ENCODE results near the gene SLC1A4.

Gene SLC1A4

DNA sequence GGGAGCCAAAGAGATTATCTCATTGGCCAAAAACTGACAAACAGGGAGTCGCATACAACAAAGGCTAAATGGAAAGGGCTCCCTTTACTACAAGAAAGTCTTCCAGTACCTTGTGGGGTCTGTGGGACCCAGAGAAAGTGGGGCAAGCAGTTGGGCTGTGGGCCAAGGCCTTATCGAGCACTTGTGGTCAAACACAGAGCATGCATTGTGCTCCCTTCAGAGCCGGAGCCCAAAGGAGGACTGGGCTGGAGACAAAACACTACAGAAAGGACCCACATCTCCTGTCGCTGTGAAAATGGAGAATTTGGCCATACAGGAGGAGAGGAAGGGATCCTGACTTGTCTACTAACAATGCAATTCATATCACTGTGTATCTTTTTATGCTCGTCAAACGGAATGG lies 37.1 kb upstream of the SLC1A4 start:
- Histone ChIP-seq H3K27ac (replicated peaks) (no peak overlapping the region), H3K4me3 (replicated peaks; ENCODE audit: insufficient read depth, low read length) (no peak overlapping the region), H3K27me3 (ENCODE audit: insufficient read depth, poor library complexity, severe bottlenecking) (no peaks in the 10 kb centered on the region)
- DNase-seq (ENCODE audit: low read depth in 1 of 2, low spot score in 1 of 2) = no peak
- TF ChIP-seq, protein P1, sequence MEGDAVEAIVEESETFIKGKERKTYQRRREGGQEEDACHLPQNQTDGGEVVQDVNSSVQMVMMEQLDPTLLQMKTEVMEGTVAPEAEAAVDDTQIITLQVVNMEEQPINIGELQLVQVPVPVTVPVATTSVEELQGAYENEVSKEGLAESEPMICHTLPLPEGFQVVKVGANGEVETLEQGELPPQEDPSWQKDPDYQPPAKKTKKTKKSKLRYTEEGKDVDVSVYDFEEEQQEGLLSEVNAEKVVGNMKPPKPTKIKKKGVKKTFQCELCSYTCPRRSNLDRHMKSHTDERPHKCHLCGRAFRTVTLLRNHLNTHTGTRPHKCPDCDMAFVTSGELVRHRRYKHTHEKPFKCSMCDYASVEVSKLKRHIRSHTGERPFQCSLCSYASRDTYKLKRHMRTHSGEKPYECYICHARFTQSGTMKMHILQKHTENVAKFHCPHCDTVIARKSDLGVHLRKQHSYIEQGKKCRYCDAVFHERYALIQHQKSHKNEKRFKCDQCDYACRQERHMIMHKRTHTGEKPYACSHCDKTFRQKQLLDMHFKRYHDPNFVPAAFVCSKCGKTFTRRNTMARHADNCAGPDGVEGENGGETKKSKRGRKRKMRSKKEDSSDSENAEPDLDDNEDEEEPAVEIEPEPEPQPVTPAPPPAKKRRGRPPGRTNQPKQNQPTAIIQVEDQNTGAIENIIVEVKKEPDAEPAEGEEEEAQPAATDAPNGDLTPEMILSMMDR (IDR thresholded peaks at IDR 0.05; ENCODE audit: insufficient read depth, low read length) = no peak
- TF ChIP-seq GABPA (IDR thresholded peaks at IDR 0.05; ENCODE audit: low read depth) (no peak), SPI1 (IDR thresholded peaks at IDR 0.05; ENCODE audit: borderline replicate concordance, low read depth) (no peak)

DNA sequence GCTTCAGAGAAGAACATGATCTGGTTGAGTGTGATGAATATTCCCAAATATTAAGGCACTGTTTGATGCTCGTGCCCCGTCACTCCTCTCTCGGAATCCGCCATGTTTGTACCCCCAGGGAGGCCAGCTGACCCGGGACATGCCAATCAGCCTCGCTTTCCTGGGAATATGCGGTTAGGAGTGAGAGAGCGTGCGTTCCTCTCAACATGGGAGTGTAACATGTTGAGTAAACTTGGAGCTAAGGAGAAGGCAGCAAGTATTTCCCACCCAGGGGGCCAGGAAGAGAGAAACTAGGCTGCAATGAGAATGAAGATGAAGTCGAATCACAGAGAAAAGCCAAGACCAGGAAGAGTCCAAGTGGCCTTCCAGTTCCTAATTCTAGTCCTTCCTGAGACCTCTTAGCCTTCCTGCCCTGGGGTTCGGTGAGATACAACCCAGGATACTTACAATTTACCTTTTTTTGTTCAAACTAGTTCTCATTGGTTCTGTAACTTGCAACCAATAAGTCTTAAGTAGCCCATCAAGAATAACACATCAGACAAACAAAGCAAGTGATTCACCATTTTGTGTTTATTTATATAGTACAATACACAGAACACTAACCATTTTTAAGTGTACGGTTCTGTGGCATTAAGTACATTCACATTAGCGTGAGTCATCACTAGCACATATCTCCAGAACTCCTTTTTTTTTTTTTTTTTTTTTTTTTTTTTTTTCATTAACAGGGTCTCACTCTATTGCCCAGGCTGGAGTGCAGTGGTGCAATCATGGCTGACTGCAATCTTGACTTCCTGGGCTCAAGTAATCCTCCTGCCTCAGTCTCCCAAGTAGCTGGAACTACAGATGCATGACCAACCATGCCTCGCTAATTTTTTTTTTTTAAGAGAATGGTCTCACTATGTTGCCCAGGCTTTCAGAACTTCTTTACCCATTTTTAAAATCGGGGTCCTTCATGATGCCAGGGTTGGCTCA lies 36.4 kb upstream of the SLC1A4 start:
- no peak overlapping the region for H3K4me3 ChIP-seq (replicated peaks; ENCODE audit: insufficient read depth, low read length)
- no peaks in the 10 kb centered on the region for H3K27me3 ChIP-seq (ENCODE audit: insufficient read depth, poor library complexity, severe bottlenecking)
- no peak overlapping the region for H3K27ac ChIP-seq (replicated peaks)
- TF ChIP-seq, protein P1 (IDR thresholded peaks at IDR 0.05; ENCODE audit: insufficient read depth, low read length) = no peak
- TF ChIP-seq POLR2AphosphoS5 (IDR thresholded peaks at IDR 0.05; ENCODE audit: low read depth) (no peak), SPI1 (IDR thresholded peaks at IDR 0.05; ENCODE audit: borderline replicate concordance, low read depth) (no peak), REST (IDR thresholded peaks at IDR 0.05; ENCODE audit: insufficient replicate concordance, low read depth) (no peak), GABPA (IDR thresholded peaks at IDR 0.05; ENCODE audit: low read depth) (no peak)
- no peak for DNase-seq (ENCODE audit: low read depth in 1 of 2, low spot score in 1 of 2)

DNA sequence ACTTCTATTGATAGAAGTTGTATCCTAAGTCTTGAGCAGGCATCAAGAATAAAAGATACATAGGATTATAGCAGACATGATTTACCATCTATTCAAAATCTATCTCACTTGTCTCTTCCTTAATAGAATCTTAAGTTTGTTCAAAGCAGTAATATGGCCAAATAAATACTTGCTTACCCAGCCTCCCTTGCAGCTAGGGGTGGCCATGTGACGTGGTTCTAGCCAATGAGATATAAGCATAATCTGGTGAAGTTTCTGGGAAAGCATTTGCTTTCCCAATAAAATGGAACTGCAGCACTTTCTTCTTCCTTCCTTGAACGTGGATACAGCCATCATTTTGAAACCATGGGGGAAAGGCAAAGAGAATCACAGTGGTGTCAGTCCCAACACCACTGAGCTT lies 33.7 kb upstream of the SLC1A4 start:
- TF ChIP-seq, protein P1 (IDR thresholded peaks at IDR 0.05; ENCODE audit: insufficient read depth, low read length) = no peak
- no peak for TF ChIP-seq POLR2AphosphoS5 (IDR thresholded peaks at IDR 0.05; ENCODE audit: low read depth)
- DNase-seq (ENCODE audit: low read depth in 1 of 2, low spot score in 1 of 2) = no peak
- Histone ChIP-seq H3K4me3 (replicated peaks; ENCODE audit: insufficient read depth, low read length) (no peak overlapping the region), H3K27me3 (ENCODE audit: insufficient read depth, poor library complexity, severe bottlenecking) (no peaks in the 10 kb centered on the region), H3K27ac (replicated peaks) (no peak overlapping the region)

GRCh38 chr2:64957109-64957903 lies 31.9 kb upstream of the SLC1A4 start:
- DNase-seq (ENCODE audit: low read depth in 1 of 2, low spot score in 1 of 2) = no peak
- H3K27ac ChIP-seq (replicated peaks) = no peak overlapping the region
- H3K4me3 ChIP-seq (replicated peaks; ENCODE audit: insufficient read depth, low read length) = no peak overlapping the region
- no peak for TF ChIP-seq REST (IDR thresholded peaks at IDR 0.05; ENCODE audit: insufficient replicate concordance, low read depth)
- no peak for TF ChIP-seq SPI1 (IDR thresholded peaks at IDR 0.05; ENCODE audit: borderline replicate concordance, low read depth)
- TF ChIP-seq POLR2AphosphoS5 (IDR thresholded peaks at IDR 0.05; ENCODE audit: low read depth) = no peak
- TF ChIP-seq, protein P1 (IDR thresholded peaks at IDR 0.05; ENCODE audit: insufficient read depth, low read length) = no peak
- no peak for TF ChIP-seq GABPA (IDR thresholded peaks at IDR 0.05; ENCODE audit: low read depth)
- no peaks in the 10 kb centered on the region for H3K27me3 ChIP-seq (ENCODE audit: insufficient read depth, poor library complexity, severe bottlenecking)
